GM12892 (cell line): ENCODE measurements around the gene MOB3B.

Experiments
- POLR2A ChIP-seq: IDR thresholded peaks from 2 replicates; pipeline ENCODE4 v1.6.1; 2011; ENCODE audit warnings: low read depth, low read length, control low read depth
- POLR2AphosphoS5 ChIP-seq: IDR thresholded peaks from 2 replicates; pipeline ENCODE4 v1.6.1; 2011; ENCODE audit warnings: low read depth, low read length, control low read depth

DNA sequence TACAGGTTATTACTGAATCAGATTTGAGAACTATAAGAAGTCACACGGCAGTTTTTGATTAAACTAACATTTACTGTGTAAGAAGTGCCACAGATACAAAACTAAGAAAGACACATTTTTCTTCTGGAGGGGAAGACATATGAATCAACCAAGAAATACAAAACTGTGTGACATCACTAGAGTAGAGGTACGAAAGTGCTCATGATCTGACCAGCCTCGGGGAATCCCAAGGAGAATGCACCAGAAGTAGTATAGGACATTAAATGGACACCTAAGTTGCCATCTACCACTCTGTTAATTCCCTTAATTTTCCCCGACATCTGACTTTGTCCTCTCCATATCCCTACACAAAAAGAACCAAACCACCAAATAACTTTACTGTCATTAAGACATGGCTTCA is 10.8 kb downstream of the MOB3B start:
- no peak for TF ChIP-seq POLR2AphosphoS5
- TF ChIP-seq POLR2A: no peak
